ENCODE results near the gene AKAP14.
"Not testable (repeated sequence)": the region's sequence is repeated elsewhere in the genome, so short reads cannot be mapped to it uniquely, and the experiment has no call there.

The AKAP14 gene

DNA sequence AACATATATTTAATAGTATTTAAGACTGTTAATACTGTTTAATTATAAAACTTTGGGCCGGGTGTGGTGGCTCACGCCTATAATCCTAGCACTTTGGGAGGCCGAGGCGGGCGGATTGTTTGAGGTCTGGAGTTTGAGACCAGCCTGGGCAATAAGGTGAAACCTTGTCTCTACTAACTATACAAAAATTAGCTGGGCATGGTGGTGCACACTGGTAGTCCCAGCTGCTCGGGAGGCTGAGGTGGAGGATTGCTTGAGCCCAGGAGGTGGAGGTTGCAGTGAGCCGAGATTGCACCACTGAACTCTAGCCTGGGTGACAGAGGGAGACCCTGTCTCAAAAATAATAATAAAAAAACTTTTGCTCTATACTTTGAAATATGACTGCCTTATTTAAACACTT is 26.7 kb downstream of the AKAP14 start:
- DNase-seq (ENCODE audit: low read depth in 2 of 2): not testable (repeated sequence)

DNA sequence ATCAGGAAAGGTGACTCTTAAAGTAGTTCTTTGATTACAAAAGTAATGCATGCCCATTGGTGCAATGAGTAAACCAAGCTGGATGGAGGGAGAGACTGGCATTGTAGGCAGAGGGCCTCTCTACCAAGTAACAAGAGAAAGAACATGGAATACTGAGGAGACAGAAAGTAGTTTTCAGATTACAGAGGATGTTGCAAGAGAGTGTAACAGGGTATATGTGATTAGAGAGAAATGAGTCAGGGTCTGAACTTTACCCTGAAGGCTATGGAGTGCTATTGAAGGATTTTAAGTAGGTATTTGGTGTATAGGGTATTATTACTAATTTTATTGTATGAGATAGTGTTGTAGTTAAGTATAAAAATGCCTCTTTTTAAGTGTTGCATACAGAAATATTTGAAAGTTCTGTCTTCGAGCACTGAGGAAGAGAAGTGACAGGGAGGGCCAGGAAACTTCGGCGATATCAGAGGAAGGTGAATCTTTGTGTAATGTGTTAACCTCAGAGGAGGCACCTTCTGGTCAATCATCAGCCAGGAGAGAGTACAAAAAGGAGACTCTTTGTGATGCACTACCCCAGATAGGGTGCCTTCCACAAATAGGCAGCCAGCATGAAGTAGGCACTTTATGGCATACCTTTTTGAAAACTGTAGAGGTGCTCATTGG is 39.7 kb downstream of the AKAP14 start:
- DNase-seq (ENCODE audit: low read depth in 2 of 2): no peak

GRCh38 chrX:119941336-119941735 is 45.6 kb downstream of the AKAP14 start:
- no peak for DNase-seq (ENCODE audit: low read depth in 2 of 2)

DNA sequence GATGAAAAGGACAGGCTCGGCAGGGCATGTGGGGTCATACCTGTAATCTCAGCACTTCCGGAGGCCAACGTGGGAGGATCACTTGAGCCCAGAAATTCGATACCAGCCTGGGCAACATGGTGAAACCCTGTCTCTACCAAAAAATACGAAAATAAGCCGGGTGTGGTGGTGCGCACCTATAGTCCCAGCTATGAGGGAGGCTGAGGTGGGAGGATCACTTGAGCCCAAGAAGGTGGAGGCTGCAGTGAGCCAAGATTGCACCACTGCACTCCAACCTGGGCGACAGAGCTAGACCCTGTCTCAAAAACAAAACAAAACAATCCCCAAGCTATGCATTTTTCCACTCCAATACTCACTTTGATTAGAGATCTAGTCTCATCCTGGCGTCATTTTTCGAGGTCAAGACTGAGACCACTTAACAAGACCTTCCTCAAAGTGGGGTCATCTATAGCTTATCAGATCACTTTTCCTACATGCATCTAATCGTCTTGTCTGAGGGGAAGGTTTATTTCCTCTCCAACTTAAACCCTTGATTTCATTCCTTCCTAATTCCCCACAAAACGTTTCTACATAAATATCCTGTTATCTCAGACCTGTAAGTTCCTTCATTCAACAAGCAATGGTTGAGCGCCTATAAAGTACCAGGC is 46.6 kb downstream of the AKAP14 start:
- no peak for DNase-seq (ENCODE audit: low read depth in 2 of 2)

DNA sequence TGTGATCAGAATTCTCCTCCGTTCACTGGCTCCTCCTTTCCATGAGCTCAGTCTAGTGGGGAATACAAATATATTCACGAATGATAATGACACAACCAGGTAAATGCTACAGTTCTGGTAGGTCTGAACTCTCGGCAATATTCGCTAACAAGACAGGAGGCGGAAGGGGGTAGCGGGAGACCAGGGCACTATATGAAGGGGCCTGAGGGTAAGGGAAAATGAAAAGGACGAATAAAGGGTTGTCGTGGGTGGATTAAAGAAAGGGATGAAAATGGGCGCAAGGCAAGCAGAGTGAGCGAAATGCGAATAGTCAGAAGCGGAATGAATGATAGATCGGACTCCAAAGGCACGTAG is 47.1 kb downstream of the AKAP14 start:
- no peak for DNase-seq (ENCODE audit: low read depth in 2 of 2)

DNA sequence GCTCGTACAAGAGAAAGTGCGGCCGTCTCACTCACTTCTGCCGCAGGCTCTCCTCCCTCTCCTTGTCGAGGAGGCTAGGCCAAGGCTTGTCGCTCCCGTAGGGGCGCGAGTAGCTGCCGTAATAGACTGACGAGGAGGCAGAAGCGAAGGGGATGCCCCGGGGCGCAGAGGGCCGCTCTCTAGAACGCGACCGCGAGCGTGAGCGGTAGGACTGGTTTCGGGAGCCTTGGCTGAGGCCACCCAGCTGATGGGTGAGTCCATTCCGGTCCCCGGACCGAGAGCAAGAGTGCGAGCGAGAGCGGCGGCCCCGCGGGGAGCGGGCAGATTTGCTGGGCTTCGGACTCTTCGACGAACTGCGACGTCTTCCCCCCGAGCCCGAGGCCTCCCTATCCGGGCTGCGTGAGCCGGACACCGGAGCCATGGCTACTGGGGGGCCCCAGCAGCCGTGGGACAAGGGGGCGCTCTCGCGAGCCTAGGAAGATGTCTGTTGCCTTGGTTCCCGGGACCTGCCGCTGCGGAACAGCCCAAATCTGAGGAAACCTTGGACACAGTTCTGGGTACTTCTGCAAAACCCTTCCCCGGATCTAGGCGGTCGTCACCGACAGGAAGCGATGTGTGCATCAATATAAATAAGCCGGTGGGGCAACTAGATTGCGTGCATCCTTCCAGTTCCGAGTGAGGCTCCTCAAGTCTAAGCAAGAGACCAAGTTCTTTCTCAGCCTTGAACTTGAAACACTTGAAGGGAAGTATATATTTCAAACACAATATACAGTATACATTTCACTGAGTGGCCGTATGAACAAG is 47.7 kb downstream of the AKAP14 start, which contains the start of gene NKAP:
Gene NKAP, minus strand, starts transcription at position 567 of the 804 bp plus-strand sequence. Its CDS starts 146 bp downstream, at position 421.
- peak; percentile 51 to 63 for DNase-seq (ENCODE audit: low read depth in 2 of 2)

DNA sequence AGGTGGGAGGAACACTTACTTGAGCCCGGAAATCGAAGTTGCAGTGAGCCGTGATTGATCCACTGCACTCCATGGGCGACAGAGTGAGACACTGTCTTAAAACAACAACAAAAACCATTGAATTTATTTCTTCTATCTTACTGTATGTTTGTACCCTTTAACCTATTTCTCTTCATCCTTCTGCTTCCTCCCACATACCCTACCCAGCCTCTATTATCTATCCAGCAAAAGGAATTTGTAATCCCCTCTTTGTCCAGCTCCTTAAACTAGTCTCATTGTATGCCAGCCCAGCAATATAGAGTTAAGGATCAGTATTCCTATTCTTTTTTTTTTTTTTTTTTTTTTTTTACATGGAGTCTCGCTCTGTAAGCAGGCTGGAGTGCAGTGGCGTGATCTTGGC is 49.8 kb downstream of the AKAP14 start:
- no peak for DNase-seq (ENCODE audit: low read depth in 2 of 2)

- DNase-seq (ENCODE audit: low read depth in 2 of 2): no peak
These were observed 52.7 kb downstream of the AKAP14 start for GRCh38 chrX:119948381-119948780.

DNA sequence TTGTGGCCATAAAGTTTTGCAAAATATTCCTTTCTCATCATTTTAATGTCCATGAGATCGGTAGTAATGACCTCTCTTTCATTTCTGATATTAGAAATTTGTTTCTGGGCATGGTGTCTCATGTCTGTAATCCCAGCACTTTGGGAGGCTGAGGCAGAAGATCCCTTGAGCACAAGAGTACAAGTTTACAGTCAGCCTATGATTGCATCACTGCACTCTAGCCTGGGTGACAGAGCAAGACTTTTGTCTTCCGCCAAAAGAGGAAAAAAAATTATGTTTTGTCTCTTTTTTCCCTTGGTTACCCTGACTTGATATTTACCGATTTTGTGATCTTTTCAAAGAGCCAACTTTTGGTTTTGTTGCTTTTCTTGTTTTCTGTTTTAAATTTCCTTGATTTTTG is 58.7 kb downstream of the AKAP14 start:
- no peak for DNase-seq (ENCODE audit: low read depth in 2 of 2)

- DNase-seq (ENCODE audit: low read depth in 2 of 2): peak; percentile 60 to 61
These were observed 60.3 kb downstream of the AKAP14 start for GRCh38 chrX:119955807-119956570.

DNA sequence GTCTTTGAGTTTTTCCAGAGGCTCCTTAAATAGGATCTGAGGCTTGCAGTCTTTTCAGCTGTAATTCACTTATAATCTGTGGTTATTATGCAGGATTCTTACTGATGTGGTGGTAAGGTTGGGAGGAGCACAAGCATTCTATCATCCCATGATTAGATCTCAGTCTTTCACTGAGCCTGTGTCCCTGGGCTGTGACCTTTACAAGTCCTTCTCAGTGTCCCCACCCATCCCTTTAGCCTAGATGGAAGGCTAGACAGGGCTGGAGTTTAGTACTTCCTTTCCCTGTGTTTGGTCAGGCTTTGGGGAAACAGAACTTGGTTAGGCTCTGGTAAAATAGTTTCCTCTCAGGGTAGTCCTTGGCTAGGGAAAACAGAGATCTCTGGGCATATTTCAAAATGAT is 64.9 kb downstream of the AKAP14 start:
- DNase-seq (ENCODE audit: low read depth in 2 of 2): no peak

GRCh38 chrX:119966837-119967236 is 71.1 kb downstream of the AKAP14 start:
- DNase-seq (ENCODE audit: low read depth in 2 of 2): not testable (repeated sequence)
